GM06990 (cell line): ENCODE measurements around the gene ENO2.

Experiments
- DNase-seq: peaks from one replicate; pipeline ENCODE4 v3.0.0-alpha.2; 2011; ENCODE audit not compliant: insufficient read length; ENCODE audit errors: extremely low read depth
- H3K27me3 ChIP-seq: replicated peaks from 2 replicates; pipeline ENCODE4 v1.6.0; 2011; ENCODE audit warnings: low read length; ENCODE audit not compliant: control insufficient read depth, insufficient read depth
- H3K36me3 ChIP-seq: 2 replicates; pipeline ENCODE4 v1.5.1; 2011; ENCODE audit warnings: low read length; ENCODE audit not compliant: control insufficient read depth, insufficient read depth
- H3K4me3 ChIP-seq: replicated peaks from 2 replicates; pipeline ENCODE4 v1.5.1; 2011; ENCODE audit warnings: low read depth, mild to moderate bottlenecking, control low read depth, low read length
- TF ChIP-seq, protein P1 (sequence below): IDR thresholded peaks from 2 replicates; pipeline ENCODE4 v1.5.1; 2011; ENCODE audit warnings: low read length, control low read depth, mild to moderate bottlenecking, inconsistent platforms; ENCODE audit not compliant: insufficient read depth, poor library complexity, severe bottlenecking

ENO2 gene

DNA sequence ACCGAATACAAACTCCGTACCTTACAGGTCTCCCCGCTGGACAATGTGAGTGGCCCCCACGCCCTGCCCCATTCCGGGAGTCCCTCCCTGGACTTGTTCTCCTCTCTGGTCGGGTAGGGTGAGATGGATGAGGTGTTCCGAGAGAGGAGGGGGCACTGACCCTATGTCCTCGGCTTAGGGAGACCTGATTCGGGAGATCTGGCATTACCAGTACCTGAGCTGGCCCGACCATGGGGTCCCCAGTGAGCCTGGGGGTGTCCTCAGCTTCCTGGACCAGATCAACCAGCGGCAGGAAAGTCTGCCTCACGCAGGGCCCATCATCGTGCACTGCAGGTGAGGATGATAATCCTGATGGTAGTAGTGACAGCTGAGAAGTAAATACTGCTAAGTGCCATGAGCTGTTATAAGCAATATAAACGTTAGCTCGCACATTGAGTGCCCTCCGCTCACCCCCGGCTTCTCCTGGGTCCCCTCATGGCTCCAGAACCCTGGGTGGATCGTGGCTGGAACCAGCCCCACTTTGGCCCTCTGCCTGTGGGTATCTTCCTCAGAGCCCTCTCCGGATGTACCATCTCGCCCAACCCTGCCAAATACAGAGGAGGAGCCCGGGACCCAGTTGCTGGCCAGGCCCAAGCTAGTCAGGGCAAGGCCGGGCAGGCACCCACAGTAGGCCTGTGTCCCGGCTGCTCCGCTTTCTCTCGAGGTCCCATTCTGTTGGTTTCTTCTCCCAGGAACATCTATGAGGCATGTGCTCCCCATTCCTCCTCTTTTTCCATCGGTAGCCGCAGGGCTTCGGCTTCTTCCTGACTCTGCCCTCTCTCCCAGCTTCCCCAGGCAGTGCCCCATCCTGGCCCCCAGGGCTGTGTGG is 43.6 kb downstream of the ENO2 start:
- TF ChIP-seq, protein P1, sequence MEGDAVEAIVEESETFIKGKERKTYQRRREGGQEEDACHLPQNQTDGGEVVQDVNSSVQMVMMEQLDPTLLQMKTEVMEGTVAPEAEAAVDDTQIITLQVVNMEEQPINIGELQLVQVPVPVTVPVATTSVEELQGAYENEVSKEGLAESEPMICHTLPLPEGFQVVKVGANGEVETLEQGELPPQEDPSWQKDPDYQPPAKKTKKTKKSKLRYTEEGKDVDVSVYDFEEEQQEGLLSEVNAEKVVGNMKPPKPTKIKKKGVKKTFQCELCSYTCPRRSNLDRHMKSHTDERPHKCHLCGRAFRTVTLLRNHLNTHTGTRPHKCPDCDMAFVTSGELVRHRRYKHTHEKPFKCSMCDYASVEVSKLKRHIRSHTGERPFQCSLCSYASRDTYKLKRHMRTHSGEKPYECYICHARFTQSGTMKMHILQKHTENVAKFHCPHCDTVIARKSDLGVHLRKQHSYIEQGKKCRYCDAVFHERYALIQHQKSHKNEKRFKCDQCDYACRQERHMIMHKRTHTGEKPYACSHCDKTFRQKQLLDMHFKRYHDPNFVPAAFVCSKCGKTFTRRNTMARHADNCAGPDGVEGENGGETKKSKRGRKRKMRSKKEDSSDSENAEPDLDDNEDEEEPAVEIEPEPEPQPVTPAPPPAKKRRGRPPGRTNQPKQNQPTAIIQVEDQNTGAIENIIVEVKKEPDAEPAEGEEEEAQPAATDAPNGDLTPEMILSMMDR: no peak
- peaks cover 58% of the 10 kb centered on the region for H3K36me3 ChIP-seq
- peak overlapping the region; percentile 35 for H3K4me3 ChIP-seq
- DNase-seq: no peak
- H3K27me3 ChIP-seq: no peaks in the 10 kb centered on the region

DNA sequence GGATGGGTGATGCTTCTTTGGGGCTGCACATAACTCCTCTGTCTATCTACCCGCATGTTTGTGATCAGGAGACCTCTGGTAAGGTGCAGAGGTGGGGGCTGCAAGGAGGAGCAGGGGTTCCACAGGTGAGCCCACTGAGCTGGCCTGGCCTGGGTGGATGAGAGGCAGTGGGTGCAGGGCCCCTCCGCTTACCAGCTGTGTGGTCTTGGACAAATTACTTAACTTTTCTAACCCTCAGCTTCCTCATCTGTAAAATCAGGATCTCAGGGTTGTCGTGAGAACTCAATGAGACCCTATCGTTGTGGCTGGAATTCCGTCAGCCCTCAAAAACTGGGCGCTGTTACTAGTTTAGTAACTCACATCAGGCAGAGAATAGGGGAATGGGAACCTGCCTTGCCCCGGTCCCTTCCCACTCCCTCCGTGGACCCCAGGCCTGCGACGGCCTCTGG is 44.3 kb downstream of the ENO2 start:
- Histone ChIP-seq H3K4me3 (peak overlapping the region; percentile 35), H3K36me3 (peaks cover 56% of the 10 kb centered on the region), H3K27me3 (no peaks in the 10 kb centered on the region)
- TF ChIP-seq, protein P1: no peak
- DNase-seq: no peak

DNA sequence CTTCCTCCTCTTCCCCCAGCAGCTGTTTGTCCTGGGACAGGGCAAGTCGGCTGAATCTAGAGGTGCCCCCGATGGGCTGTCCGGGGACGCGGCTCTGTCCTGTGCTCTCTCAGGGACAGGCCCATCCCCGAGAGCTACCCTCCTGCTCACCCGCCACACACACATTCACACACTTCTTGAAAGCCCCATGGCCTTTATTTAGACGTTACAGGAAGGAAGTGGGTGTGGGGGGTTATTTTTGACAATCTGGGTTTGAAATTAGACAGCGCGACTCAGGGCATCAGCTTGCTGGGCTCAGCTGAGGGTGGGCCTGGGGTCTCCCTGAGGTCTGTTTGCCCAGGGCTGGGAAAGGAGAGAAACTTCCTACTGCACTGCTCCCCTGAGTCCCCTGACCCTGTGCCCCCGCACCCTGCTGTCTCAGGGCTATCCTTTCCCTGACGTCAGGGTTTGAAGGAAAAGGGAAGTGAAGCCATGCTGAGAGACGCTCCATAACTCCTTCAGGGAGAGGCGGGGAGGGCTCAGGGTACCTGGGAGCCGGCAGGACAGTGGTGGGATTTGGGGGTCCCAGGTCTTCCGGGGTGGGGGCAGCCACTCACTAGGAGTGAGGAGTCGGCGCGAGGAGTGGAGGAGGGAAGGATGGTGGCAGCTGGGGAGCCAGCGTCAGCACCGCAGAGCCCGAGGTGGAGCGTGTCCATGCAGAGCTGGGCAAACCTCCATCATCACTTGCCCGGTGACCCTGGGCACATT is 44.9 kb downstream of the ENO2 start:
- peaks cover 57% of the 10 kb centered on the region for H3K36me3 ChIP-seq
- TF ChIP-seq, protein P1: no peak
- peak overlapping the region; percentile 49 for H3K4me3 ChIP-seq
- H3K27me3 ChIP-seq: no peaks in the 10 kb centered on the region
- DNase-seq: peak; percentile 85

DNA sequence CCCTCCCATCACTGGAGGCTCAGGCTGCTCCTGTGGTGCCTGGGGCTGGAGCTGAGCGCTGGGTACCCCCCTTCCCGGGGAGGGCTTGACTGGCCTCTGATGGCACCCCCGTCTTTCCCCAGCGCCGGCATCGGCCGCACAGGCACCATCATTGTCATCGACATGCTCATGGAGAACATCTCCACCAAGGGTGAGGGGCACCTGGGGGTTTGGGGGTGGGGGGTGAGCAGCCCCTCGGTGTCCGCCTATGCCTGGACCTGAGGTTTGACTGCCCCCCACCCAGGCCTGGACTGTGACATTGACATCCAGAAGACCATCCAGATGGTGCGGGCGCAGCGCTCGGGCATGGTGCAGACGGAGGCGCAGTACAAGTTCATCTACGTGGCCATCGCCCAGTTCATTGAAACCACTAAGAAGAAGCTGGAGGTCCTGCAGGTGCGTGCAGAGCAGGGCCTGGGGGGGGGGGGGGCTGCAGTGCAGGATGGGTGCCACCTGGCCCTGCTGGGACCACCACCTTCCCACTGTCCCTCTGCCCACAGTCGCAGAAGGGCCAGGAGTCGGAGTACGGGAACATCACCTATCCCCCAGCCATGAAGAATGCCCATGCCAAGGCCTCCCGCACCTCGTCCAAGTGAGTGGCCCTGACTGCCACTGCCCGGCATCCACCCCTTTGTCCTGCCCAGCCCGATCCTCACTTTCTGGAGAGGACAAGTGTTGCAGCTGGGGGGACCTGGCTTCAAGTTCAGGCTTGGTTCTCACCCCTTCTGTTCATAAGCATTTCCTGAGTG is 45.6 kb downstream of the ENO2 start:
- peak overlapping the region; percentile 49 for H3K4me3 ChIP-seq
- peaks cover 54% of the 10 kb centered on the region for H3K36me3 ChIP-seq
- DNase-seq: no peak
- TF ChIP-seq, protein P1: no peak
- H3K27me3 ChIP-seq: no peaks in the 10 kb centered on the region

DNA sequence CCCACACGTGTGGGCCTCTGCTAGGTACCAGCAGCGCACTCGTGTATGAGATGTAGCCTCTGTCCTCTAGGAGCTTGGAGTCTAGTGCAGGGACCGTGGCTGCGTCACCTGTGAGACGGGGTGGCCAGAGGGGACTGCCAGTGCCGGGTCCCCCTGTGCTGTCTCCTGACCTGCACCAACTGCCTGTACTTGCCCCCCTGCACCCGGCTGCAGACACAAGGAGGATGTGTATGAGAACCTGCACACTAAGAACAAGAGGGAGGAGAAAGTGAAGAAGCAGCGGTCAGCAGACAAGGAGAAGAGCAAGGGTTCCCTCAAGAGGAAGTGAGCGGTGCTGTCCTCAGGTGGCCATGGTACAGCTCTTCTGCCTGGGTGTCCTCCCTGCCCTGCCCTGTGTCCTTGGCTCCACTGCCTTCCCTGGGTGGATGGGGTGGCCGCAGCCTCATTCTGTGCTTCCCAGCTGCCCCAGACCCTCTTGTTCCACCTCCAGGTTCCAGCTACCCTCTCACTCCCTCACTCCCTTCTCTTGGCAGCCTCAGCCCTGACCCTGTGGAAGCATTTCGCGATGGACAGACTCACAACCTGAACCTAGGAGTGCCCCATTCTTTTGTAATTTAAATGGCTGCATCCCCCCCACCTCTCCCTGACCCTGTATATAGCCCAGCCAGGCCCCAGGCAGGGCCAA is 46.4 kb downstream of the ENO2 start:
- H3K27me3 ChIP-seq: no peaks in the 10 kb centered on the region
- TF ChIP-seq, protein P1: peak; percentile 45
- DNase-seq: peak; percentile 77
- no peak overlapping the region; the same call in 1 of the 2 replicates for H3K4me3 ChIP-seq
- H3K36me3 ChIP-seq: peaks cover 51% of the 10 kb centered on the region
